Adrenal gland (tissue), 5 donors: ENCODE results near the gene NBPF3.

Experiments
- POLR2A ChIP-seq, 2 donors: fragments of 450-650 bp; IDR thresholded peaks; one replicate each; pipeline ENCODE4 v1.6.1; 2017; ENCODE audit warnings: antibody characterized with exemption in 2 of 2, mild to moderate bottlenecking in 2 of 2, moderate library complexity in 1 of 2
- TF ChIP-seq, protein P1 (sequence below), 6 experiments: fragments of 450-650 bp in 4 of 6; fragments of 200-600 bp in 2 of 6; sonication (generic) in 1 of 6; IDR thresholded peaks; 1 replicate in 5 of 6; 2 replicates in 1 of 6; pipeline versions ENCODE4 v1.5.1 to v1.8.0; 2016 to 2021; ENCODE audit warnings: antibody characterized with exemption in 6 of 6, mild to moderate bottlenecking in 2 of 6, moderate library complexity in 1 of 6
- donor health status: DM: no; HTN: no; CAD: no.

DNA sequence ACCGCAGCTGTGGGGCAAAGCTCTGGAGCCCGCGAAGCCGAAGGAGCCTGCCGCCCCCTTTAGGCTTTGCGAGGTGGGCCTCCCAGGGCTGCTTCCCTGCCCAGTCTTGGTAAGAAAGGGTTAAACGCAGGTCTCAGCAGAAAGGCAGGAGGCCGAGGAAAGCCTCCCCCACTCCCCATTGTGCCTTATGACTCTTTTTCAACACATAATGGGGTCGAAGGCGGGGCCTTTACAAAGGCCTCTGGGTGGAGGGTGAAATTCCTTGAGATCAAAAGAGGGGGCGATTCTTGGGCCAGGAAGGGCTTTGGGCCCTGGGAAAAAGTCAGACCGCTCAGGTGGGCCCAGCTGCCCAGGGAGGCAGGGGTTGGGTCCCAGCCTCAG lies 70.2 kb downstream of the NBPF3 start:
- TF ChIP-seq, protein P1, sequence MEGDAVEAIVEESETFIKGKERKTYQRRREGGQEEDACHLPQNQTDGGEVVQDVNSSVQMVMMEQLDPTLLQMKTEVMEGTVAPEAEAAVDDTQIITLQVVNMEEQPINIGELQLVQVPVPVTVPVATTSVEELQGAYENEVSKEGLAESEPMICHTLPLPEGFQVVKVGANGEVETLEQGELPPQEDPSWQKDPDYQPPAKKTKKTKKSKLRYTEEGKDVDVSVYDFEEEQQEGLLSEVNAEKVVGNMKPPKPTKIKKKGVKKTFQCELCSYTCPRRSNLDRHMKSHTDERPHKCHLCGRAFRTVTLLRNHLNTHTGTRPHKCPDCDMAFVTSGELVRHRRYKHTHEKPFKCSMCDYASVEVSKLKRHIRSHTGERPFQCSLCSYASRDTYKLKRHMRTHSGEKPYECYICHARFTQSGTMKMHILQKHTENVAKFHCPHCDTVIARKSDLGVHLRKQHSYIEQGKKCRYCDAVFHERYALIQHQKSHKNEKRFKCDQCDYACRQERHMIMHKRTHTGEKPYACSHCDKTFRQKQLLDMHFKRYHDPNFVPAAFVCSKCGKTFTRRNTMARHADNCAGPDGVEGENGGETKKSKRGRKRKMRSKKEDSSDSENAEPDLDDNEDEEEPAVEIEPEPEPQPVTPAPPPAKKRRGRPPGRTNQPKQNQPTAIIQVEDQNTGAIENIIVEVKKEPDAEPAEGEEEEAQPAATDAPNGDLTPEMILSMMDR (IDR thresholded peaks at IDR 0.05), result no peak
- no peak for TF ChIP-seq POLR2A (IDR thresholded peaks at IDR 0.05)
